K562 (cell line): ENCODE data around the gene EHMT2. TPM values are rescaled to one million over a fixed set of nuclear protein-coding genes. Genes with fewer than 3 reads are reported as not detected.

Source experiments
- ELF4 ChIP-seq: fragments of 450-650 bp; formaldehyde crosslinking; IDR thresholded peaks from 2 replicates; pipeline ENCODE4 v1.4.0; 2022; ENCODE audit warnings: missing genetic modification characterization
- FOXA1 ChIP-seq: fragments of 450-650 bp; IDR thresholded peaks from 2 replicates; pipeline ENCODE4 v1.6.1; 2016; ENCODE audit warnings: mild to moderate bottlenecking, borderline replicate concordance
- GABPB2 ChIP-seq: fragments of 250-450 bp; sonication (Bioruptor Pico); conservative IDR thresholded peaks from 2 replicates; pipeline ENCODE4 v1.5.1; 2021; ENCODE audit warnings: mild to moderate bottlenecking
- RUNX1 ChIP-seq: sonication (generic); IDR thresholded peaks from 2 replicates; pipeline ENCODE4 v1.6.1; 2016; ENCODE audit warnings: antibody characterized with exemption, low read depth
- ZNF140 ChIP-seq: fragments of 250-450 bp; sonication (Bioruptor Pico); IDR thresholded peaks from 2 replicates; pipeline ENCODE4 v1.8.0; 2021; ENCODE audit warnings: moderate library complexity, mild to moderate bottlenecking, inconsistent platforms
- ZNF23 ChIP-seq: fragments of 250-450 bp; sonication (Bioruptor Pico); IDR thresholded peaks from 2 replicates; pipeline ENCODE4 v1.4.0; 2020; ENCODE audit warnings: mild to moderate bottlenecking
- ZNF263 ChIP-seq: sonication (generic); formaldehyde crosslinking; IDR thresholded peaks from 2 replicates; pipeline ENCODE4 v1.8.0; 2022; ENCODE audit warnings: mild to moderate bottlenecking, missing genetic modification reagents, borderline replicate concordance
- ZNF354B ChIP-seq: fragments of 250-450 bp; sonication (Bioruptor Pico); IDR thresholded peaks from 2 replicates; pipeline ENCODE4 v1.4.0; 2020
- polyA plus RNA-seq, 8 experiments: library from polyadenylated mRNA; depleted of rRNA in 4 of 8; stranded (reverse) in 5 of 8; unstranded in 3 of 8; fragments of >200 nt; fragmentation: Nextera tagmentation in 2 of 8; fragmentation: Illumina TruSeq in 1 of 8; extraction: Ambion mirVana in 2 of 8; extraction: Trizol in 1 of 8; gene quantifications; 2 replicates each; pipeline versions ENCODE4 v1.2.1 to v1.2.3, GENCODE V29; 2011 to 2014; ENCODE audit warnings: inconsistent platforms in 1 of 8, missing spikeins in 1 of 8
- total RNA-seq, 7 experiments: library from RNA; depleted of rRNA in 6 of 7; stranded (reverse); fragments of >200 nt in 6 of 7; fragmentation: Illumina TruSeq in 2 of 7; extraction: Trizol in 2 of 7; gene quantifications; 2 replicates each; pipeline versions ENCODE4 v1.2.1 to v1.2.3, GENCODE V29; 2011 to 2021; ENCODE audit warnings: low replicate concordance in 1 of 7
- TF ChIP-seq, protein P1 (sequence below), 2 experiments: fragments of 450-650 bp in 1 of 2; sonication (generic) in 1 of 2; formaldehyde crosslinking; conservative IDR thresholded peaks; 2 replicates each; pipeline versions ENCODE4 v1.4.0 to v1.8.1; 2020 to 2022; ENCODE audit warnings: mild to moderate bottlenecking in 1 of 2, missing genetic modification reagents in 1 of 2
- TF ChIP-seq, protein P2 (sequence below): fragments of 450-650 bp; formaldehyde crosslinking; IDR thresholded peaks from 2 replicates; pipeline ENCODE4 v1.4.0; 2020; ENCODE audit warnings: mild to moderate bottlenecking, mixed read lengths
- TF ChIP-seq, protein P3 (sequence below), 2 experiments: fragments of 450-650 bp; formaldehyde crosslinking in 1 of 2; IDR thresholded peaks; 2 replicates each; pipeline versions ENCODE4 v1.4.0 to v1.6.1; 2014 to 2020; ENCODE audit warnings: mild to moderate bottlenecking in 2 of 2, borderline replicate concordance in 1 of 2, low read depth in 1 of 2
- TF ChIP-seq, protein P4 (sequence below): fragments of 200-800 bp; sonication (Bioruptor generic); IDR thresholded peaks from 2 replicates; pipeline ENCODE4 v1.6.1; 2017; ENCODE audit warnings: missing genetic modification characterization, missing compliant biosample characterization
- TF ChIP-seq, protein P5 (sequence below): fragments of 450-650 bp; formaldehyde crosslinking; IDR thresholded peaks from 2 replicates; pipeline ENCODE4 v1.4.0; 2022; ENCODE audit warnings: missing genetic modification characterization

Gene EHMT2
- total and polyA plus RNA-seq, 9 of the 15 experiments (the other 6 are each of a cell fraction or from before 2014, with no cell fraction given), result 2.1 to 63.8 (median 38.5) TPM

DNA sequence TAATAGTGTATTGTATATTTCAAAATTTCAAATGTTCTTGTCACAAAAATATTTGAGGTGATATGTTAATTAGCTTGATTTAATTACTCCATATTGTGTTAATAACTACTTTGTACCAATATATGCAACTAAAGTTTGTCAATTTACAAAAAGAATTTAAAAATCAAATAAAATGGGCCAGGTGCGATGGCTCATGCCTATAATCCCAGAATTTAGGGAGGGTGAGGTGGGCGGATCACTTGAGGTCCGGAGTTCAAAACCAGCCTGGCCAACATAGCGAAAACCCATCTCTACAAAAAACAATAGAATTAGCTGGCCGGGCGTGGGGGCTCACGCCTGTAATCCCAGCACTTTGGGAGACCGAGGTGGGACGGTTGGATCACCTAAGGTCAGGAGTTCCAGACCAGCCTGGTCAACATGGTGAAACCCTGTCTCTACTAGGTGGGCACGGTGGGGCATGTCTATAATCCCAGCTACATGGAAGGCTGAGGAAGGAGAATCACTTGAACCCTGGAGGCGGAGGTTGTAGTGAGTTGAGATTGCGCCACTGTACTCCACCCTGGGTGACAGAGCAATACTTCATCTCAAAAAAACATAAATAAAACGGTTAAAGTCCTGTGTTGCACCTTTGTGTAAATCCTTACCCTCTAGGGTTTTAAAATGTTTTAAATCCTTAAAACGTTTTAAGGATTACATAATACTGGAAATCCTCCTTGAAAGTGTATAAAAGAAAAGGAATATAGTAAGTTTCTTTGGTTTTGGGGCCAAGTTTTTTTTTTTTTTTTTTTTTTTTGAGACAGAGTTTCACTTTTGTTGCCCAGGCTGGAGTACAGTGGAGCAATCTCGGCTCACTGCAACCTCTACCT, 65.9 kb downstream of the EHMT2 start (continued):
- TF ChIP-seq, protein P1, sequence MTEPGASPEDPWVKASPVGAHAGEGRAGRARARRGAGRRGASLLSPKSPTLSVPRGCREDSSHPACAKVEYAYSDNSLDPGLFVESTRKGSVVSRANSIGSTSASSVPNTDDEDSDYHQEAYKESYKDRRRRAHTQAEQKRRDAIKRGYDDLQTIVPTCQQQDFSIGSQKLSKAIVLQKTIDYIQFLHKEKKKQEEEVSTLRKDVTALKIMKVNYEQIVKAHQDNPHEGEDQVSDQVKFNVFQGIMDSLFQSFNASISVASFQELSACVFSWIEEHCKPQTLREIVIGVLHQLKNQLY (CRISPR knock-in tag; conservative IDR thresholded peaks at IDR 0.05), result 0 out of 4 replicates have a peak, but pooled peaks of 1 of the 2 experiments have one; percentile 13
- TF ChIP-seq ZNF23 (CRISPR knock-in tag), result no peak
- TF ChIP-seq, protein P2, sequence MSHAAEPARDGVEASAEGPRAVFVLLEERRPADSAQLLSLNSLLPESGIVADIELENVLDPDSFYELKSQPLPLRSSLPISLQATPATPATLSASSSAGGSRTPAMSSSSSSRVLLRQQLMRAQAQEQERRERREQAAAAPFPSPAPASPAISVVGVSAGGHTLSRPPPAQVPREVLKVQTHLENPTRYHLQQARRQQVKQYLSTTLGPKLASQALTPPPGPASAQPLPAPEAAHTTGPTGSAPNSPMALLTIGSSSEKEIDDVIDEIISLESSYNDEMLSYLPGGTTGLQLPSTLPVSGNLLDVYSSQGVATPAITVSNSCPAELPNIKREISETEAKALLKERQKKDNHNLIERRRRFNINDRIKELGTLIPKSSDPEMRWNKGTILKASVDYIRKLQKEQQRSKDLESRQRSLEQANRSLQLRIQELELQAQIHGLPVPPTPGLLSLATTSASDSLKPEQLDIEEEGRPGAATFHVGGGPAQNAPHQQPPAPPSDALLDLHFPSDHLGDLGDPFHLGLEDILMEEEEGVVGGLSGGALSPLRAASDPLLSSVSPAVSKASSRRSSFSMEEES (CRISPR knock-in tag), result no peak
- TF ChIP-seq RUNX1, result no peak
- no peak for TF ChIP-seq ELF4
- no peak for TF ChIP-seq FOXA1
- peak; percentile 82 for TF ChIP-seq ZNF140
- TF ChIP-seq, protein P3, sequence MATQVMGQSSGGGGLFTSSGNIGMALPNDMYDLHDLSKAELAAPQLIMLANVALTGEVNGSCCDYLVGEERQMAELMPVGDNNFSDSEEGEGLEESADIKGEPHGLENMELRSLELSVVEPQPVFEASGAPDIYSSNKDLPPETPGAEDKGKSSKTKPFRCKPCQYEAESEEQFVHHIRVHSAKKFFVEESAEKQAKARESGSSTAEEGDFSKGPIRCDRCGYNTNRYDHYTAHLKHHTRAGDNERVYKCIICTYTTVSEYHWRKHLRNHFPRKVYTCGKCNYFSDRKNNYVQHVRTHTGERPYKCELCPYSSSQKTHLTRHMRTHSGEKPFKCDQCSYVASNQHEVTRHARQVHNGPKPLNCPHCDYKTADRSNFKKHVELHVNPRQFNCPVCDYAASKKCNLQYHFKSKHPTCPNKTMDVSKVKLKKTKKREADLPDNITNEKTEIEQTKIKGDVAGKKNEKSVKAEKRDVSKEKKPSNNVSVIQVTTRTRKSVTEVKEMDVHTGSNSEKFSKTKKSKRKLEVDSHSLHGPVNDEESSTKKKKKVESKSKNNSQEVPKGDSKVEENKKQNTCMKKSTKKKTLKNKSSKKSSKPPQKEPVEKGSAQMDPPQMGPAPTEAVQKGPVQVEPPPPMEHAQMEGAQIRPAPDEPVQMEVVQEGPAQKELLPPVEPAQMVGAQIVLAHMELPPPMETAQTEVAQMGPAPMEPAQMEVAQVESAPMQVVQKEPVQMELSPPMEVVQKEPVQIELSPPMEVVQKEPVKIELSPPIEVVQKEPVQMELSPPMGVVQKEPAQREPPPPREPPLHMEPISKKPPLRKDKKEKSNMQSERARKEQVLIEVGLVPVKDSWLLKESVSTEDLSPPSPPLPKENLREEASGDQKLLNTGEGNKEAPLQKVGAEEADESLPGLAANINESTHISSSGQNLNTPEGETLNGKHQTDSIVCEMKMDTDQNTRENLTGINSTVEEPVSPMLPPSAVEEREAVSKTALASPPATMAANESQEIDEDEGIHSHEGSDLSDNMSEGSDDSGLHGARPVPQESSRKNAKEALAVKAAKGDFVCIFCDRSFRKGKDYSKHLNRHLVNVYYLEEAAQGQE (IDR thresholded peaks at IDR 0.05; ENCODE audit: borderline replicate concordance), result no peak
- TF ChIP-seq, protein P3 (CRISPR knock-in tag; IDR thresholded peaks at IDR 0.05; ENCODE audit: low read depth), result peak; percentile 69; the same call in 1 of the 2 replicates
- 0 out of 2 replicates have a peak, but pooled peaks have one; percentile 23 for TF ChIP-seq GABPB2 (CRISPR knock-in tag)
- TF ChIP-seq, protein P4, sequence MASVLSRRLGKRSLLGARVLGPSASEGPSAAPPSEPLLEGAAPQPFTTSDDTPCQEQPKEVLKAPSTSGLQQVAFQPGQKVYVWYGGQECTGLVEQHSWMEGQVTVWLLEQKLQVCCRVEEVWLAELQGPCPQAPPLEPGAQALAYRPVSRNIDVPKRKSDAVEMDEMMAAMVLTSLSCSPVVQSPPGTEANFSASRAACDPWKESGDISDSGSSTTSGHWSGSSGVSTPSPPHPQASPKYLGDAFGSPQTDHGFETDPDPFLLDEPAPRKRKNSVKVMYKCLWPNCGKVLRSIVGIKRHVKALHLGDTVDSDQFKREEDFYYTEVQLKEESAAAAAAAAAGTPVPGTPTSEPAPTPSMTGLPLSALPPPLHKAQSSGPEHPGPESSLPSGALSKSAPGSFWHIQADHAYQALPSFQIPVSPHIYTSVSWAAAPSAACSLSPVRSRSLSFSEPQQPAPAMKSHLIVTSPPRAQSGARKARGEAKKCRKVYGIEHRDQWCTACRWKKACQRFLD, result no peak
- no peak for TF ChIP-seq ZNF354B (CRISPR knock-in tag)
- TF ChIP-seq ZNF263 (CRISPR knock-in tag), result no peak
- TF ChIP-seq, protein P5, sequence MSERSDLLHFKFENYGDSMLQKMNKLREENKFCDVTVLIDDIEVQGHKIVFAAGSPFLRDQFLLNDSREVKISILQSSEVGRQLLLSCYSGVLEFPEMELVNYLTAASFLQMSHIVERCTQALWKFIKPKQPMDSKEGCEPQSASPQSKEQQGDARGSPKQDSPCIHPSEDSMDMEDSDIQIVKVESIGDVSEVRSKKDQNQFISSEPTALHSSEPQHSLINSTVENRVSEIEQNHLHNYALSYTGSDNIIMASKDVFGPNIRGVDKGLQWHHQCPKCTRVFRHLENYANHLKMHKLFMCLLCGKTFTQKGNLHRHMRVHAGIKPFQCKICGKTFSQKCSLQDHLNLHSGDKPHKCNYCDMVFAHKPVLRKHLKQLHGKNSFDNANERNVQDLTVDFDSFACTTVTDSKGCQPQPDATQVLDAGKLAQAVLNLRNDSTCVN (CRISPR knock-in tag), result peak; percentile 52; the same call in 1 of the 2 replicates
